Mesothelial cell of epicardium (in vitro differentiated cells): ENCODE results near the gene SLC12A5. TPM values are rescaled to one million over a fixed set of nuclear protein-coding genes. Genes with fewer than 3 reads are reported as not detected.

Source experiments
- DNase-seq, 2 experiments: peaks; one replicate each; pipeline ENCODE4 v3.0.0; 2021; ENCODE audit warnings: low spot score in 2 of 2; ENCODE audit not compliant: unreplicated experiment in 2 of 2
- H3K27ac Mint-ChIP-seq: 2 replicates; pipeline ENCODE4 v1.8.0; 2021; ENCODE audit warnings: mixed read lengths
- H3K27me3 Mint-ChIP-seq: 2 replicates; pipeline ENCODE4 v1.8.0; 2021; ENCODE audit warnings: low read depth, mixed read lengths
- H3K36me3 Mint-ChIP-seq: 2 replicates; pipeline ENCODE4 v1.8.0; 2021; ENCODE audit warnings: mixed read lengths
- H3K4me1 Mint-ChIP-seq: 2 replicates; pipeline ENCODE4 v1.8.0; 2021; ENCODE audit warnings: mixed read lengths
- H3K4me3 Mint-ChIP-seq: 2 replicates; pipeline ENCODE4 v1.8.0; 2021; ENCODE audit warnings: mild to moderate bottlenecking, moderate library complexity, mixed read lengths
- H3K9me3 Mint-ChIP-seq: 2 replicates; pipeline ENCODE4 v1.8.0; 2021; ENCODE audit warnings: mixed read lengths
- CTCF ChIP-seq: fragments of 200-600 bp; sonication (generic); IDR thresholded peaks from one replicate; pipeline ENCODE4 v1.5.0; 2021; ENCODE audit warnings: antibody characterized with exemption; ENCODE audit not compliant: unreplicated experiment
- total RNA-seq: library from RNA; stranded (reverse); gene quantifications from 3 replicates; pipeline ENCODE4 v1.2.1, GENCODE V29; 2021

The SLC12A5 gene
- total RNA-seq, 1 donor from 2014 or later = 6.9 TPM

GRCh38 chr20:46004187-46004586, 24.8 kb upstream of the SLC12A5 start:
- Mint-ChIP-seq H3K36me3 (no peaks in the 10 kb centered on the region), H3K4me3 (no peak overlapping the region), H3K27ac (no peak overlapping the region), H3K27me3 (peaks cover 11% of the 10 kb centered on the region), H3K4me1 (peaks cover 13% of the 10 kb centered on the region), H3K9me3 (no peaks in the 10 kb centered on the region)
- TF ChIP-seq CTCF = no peak
- no peak for DNase-seq

- Mint-ChIP-seq H3K9me3 (no peaks in the 10 kb centered on the region), H3K4me3 (no peak overlapping the region), H3K27me3 (peaks cover 17% of the 10 kb centered on the region), H3K36me3 (no peaks in the 10 kb centered on the region), H3K4me1 (peaks cover 13% of the 10 kb centered on the region), H3K27ac (no peak overlapping the region)
- TF ChIP-seq CTCF = no peak
- no peak for DNase-seq
Measured at GRCh38 chr20:46004889-46005473, 24.0 kb upstream of the SLC12A5 start.

- H3K27me3 Mint-ChIP-seq = peaks cover 22% of the 10 kb centered on the region
- no peak for DNase-seq
- no peaks in the 10 kb centered on the region for H3K9me3 Mint-ChIP-seq
- no peak overlapping the region for H3K4me3 Mint-ChIP-seq
- peaks cover 6% of the 10 kb centered on the region for H3K4me1 Mint-ChIP-seq
- no peaks in the 10 kb centered on the region for H3K36me3 Mint-ChIP-seq
- H3K27ac Mint-ChIP-seq = no peak overlapping the region
- no peak for TF ChIP-seq CTCF
Measured at GRCh38 chr20:46006022-46006705, 22.9 kb upstream of the SLC12A5 start.

GRCh38 chr20:46006964-46007363, 22.1 kb upstream of the SLC12A5 start:
- no peak for DNase-seq
- H3K4me1 Mint-ChIP-seq = peaks cover 6% of the 10 kb centered on the region
- H3K36me3 Mint-ChIP-seq = no peaks in the 10 kb centered on the region
- H3K9me3 Mint-ChIP-seq = peaks cover 5% of the 10 kb centered on the region
- H3K4me3 Mint-ChIP-seq = no peak overlapping the region
- peaks cover 29% of the 10 kb centered on the region for H3K27me3 Mint-ChIP-seq
- TF ChIP-seq CTCF = no peak
- H3K27ac Mint-ChIP-seq = no peak overlapping the region

- no peak overlapping the region for H3K27ac Mint-ChIP-seq
- H3K27me3 Mint-ChIP-seq = peaks cover 33% of the 10 kb centered on the region
Measured at GRCh38 chr20:46007671-46008070, 21.3 kb upstream of the SLC12A5 start.

More at GRCh38 chr20:46007671-46008070, 21.3 kb upstream of the SLC12A5 start:
- no peak overlapping the region for H3K4me3 Mint-ChIP-seq
- peaks cover 5% of the 10 kb centered on the region for H3K9me3 Mint-ChIP-seq
- H3K36me3 Mint-ChIP-seq = no peaks in the 10 kb centered on the region
- TF ChIP-seq CTCF = no peak
- no peak for DNase-seq
- H3K4me1 Mint-ChIP-seq = peaks cover 6% of the 10 kb centered on the region
